ENCODE measurements around the gene CFAP299. TPM values are rescaled to one million over a fixed set of nuclear protein-coding genes. Genes with fewer than 3 reads are reported as not detected.

The CFAP299 gene
- total RNA-seq, 1 experiment from 2014 or later, result not detected

GRCh38 chr4:80294206-80294605, 41.3 kb upstream of the CFAP299 start:
- no peak overlapping the region for H2AFZ ChIP-seq (ENCODE audit: low read depth, low read length, poor library complexity, severe bottlenecking)
- no peaks in the 10 kb centered on the region for H3K9me3 ChIP-seq (ENCODE audit: control insufficient read depth in 1 of 2, insufficient read depth in 1 of 2, low read depth in 1 of 2, low read length in 2 of 2)
- H3K9ac ChIP-seq (ENCODE audit: low read length), result no peak overlapping the region
- no TSS peak for BruUV-seq (replicated peaks)
- no peaks in the 10 kb centered on the region for H3K9me2 ChIP-seq (ENCODE audit: insufficient read depth)
- CTCF ChIA-PET, result no interaction called here
- RAD21 ChIA-PET (ENCODE audit: low non-redundant PET in 1 of 2, low total read pairs in 2 of 2, uncharacterized antibody in 2 of 2, unreplicated experiment in 2 of 2), result no interaction called here
- TF ChIP-seq CBX3 (IDR thresholded peaks at IDR 0.05; ENCODE audit: low read depth), result no peak
- TF ChIP-seq ZNF274 (IDR thresholded peaks at IDR 0.05; ENCODE audit: low read depth, low read length), result no peak
- no peak for DNase-seq (ENCODE audit: low read depth, low spot score)
- intact Hi-C loops (cut with micrococcal nuclease), result no loop called here
- no peak overlapping the region for H3K4me3 ChIP-seq (replicated peaks in 1 of 2; ENCODE audit: low read depth in 1 of 2, low read length in 2 of 2)
- peaks cover 52% of the 10 kb centered on the region for H3K27me3 ChIP-seq (ENCODE audit: insufficient read depth, low read length)
- no peak for ATAC-seq
- H3K79me2 ChIP-seq (ENCODE audit: insufficient read depth, low read length), result no peaks in the 10 kb centered on the region
- POLR2A ChIA-PET, result no interaction called here
- no peaks in the 10 kb centered on the region for H3K4me1 ChIP-seq (ENCODE audit: control insufficient read depth in 1 of 2, insufficient read depth in 2 of 2, low read length in 2 of 2)
- no peaks in the 10 kb centered on the region for H4K20me1 ChIP-seq (ENCODE audit: insufficient read depth)
- no peak overlapping the region for H3K27ac ChIP-seq (ENCODE audit: low read depth, low read length)
- no peaks in the 10 kb centered on the region for H3K36me3 ChIP-seq (ENCODE audit: control insufficient read depth in 1 of 2, insufficient read depth in 2 of 2, low read length in 2 of 2)
- no peak overlapping the region for H3K4me2 ChIP-seq (ENCODE audit: low read length)

- no peak for DNase-seq (ENCODE audit: low read depth, low spot score)
- H3K4me1 ChIP-seq (ENCODE audit: control insufficient read depth in 1 of 2, insufficient read depth in 2 of 2, low read length in 2 of 2), result no peaks in the 10 kb centered on the region
- H2AFZ ChIP-seq (ENCODE audit: low read depth, low read length, poor library complexity, severe bottlenecking), result no peak overlapping the region
- CTCF ChIA-PET, result no interaction called here
- H3K9me2 ChIP-seq (ENCODE audit: insufficient read depth), result no peaks in the 10 kb centered on the region
- H3K9me3 ChIP-seq (ENCODE audit: control insufficient read depth in 1 of 2, insufficient read depth in 1 of 2, low read depth in 1 of 2, low read length in 2 of 2), result no peaks in the 10 kb centered on the region
- no peak overlapping the region for H3K4me2 ChIP-seq (ENCODE audit: low read length)
- BruUV-seq (replicated peaks), result no TSS peak
- POLR2A ChIA-PET, result no interaction called here
- H4K20me1 ChIP-seq (ENCODE audit: insufficient read depth), result no peaks in the 10 kb centered on the region
- peaks cover 56% of the 10 kb centered on the region for H3K27me3 ChIP-seq (ENCODE audit: insufficient read depth, low read length)
- H3K4me3 ChIP-seq (replicated peaks in 1 of 2; ENCODE audit: low read depth in 1 of 2, low read length in 2 of 2), result no peak overlapping the region
- intact Hi-C loops (cut with micrococcal nuclease), result no loop called here
- no peak for ATAC-seq
- H3K27ac ChIP-seq (ENCODE audit: low read depth, low read length), result no peak overlapping the region
- H3K9ac ChIP-seq (ENCODE audit: low read length), result no peak overlapping the region
- no peaks in the 10 kb centered on the region for H3K79me2 ChIP-seq (ENCODE audit: insufficient read depth, low read length)
- TF ChIP-seq CEBPB (IDR thresholded peaks at IDR 0.05; ENCODE audit: low read depth), result no peak
- TF ChIP-seq EZH2phosphoT487 (IDR thresholded peaks at IDR 0.05; ENCODE audit: borderline replicate concordance), result no peak
- no peak for TF ChIP-seq JUND (IDR thresholded peaks at IDR 0.05)
- no peak for TF ChIP-seq ZBTB33 (IDR thresholded peaks at IDR 0.05; ENCODE audit: extremely low read depth, insufficient replicate concordance, low read length)
- no peak for TF ChIP-seq REST (IDR thresholded peaks at IDR 0.05; ENCODE audit: low read depth)
- no peak for TF ChIP-seq SRF (IDR thresholded peaks at IDR 0.05; ENCODE audit: low read depth)
- TF ChIP-seq ELF1 (IDR thresholded peaks at IDR 0.05; ENCODE audit: borderline replicate concordance, low read depth), result no peak
- no peak for TF ChIP-seq ZFX (IDR thresholded peaks at IDR 0.05)
- no peak for TF ChIP-seq SP1 (IDR thresholded peaks at IDR 0.05; ENCODE audit: low read depth)
- TF ChIP-seq SIN3A (IDR thresholded peaks at IDR 0.05; ENCODE audit: low read depth), result no peak
- TF ChIP-seq MAX (IDR thresholded peaks at IDR 0.05), result no peak
- H3K36me3 ChIP-seq (ENCODE audit: control insufficient read depth in 1 of 2, insufficient read depth in 2 of 2, low read length in 2 of 2), result no peaks in the 10 kb centered on the region
- RAD21 ChIA-PET (ENCODE audit: low non-redundant PET in 1 of 2, low total read pairs in 2 of 2, uncharacterized antibody in 2 of 2, unreplicated experiment in 2 of 2), result no interaction called here
Measured at GRCh38 chr4:80295336-80295735, 40.2 kb upstream of the CFAP299 start.

Measured in HCT116 (cell line).